ENCODE results near the gene FUOM.

The FUOM gene
- long read RNA-seq, partial matches to known transcripts, result 5 of 7 reads
- long read RNA-seq, other reads (novel, unspliced or antisense), result 2 of 7 reads

- peak; percentile 73 to 85 for DNase-seq (ENCODE audit: low read depth in 1 of 2, low spot score in 1 of 2)
- Histone ChIP-seq H3K4me3 (replicated peaks; ENCODE audit: insufficient read depth, low read length) (peak within 1 kb of the TSS; percentile 53), H3K27ac (replicated peaks) (peak within 1 kb of the TSS; percentile 73), H3K27me3 (ENCODE audit: insufficient read depth, poor library complexity, severe bottlenecking) (no peaks in the 10 kb centered on the region)
- no peak for TF ChIP-seq CTCF (IDR thresholded peaks at IDR 0.05; ENCODE audit: insufficient read depth, low read length)
- no peak; the same call in 1 of the 2 replicates for TF ChIP-seq SPI1 (IDR thresholded peaks at IDR 0.05; ENCODE audit: borderline replicate concordance, low read depth)
- peak; percentile 67; the same call in 1 of the 2 replicates for TF ChIP-seq GABPA (IDR thresholded peaks at IDR 0.05; ENCODE audit: low read depth)
- peak; percentile 63 for TF ChIP-seq POLR2AphosphoS5 (IDR thresholded peaks at IDR 0.05; ENCODE audit: low read depth)
- TF ChIP-seq REST (IDR thresholded peaks at IDR 0.05; ENCODE audit: insufficient replicate concordance, low read depth), result no peak
Measured at GRCh38 chr10:133357285-133358161, at the start of gene FUOM. FUOM (minus strand) TSS chr10:133358019; CDS start chr10:133358007, 12 bp downstream.

- no peak for DNase-seq (ENCODE audit: low read depth in 1 of 2, low spot score in 1 of 2)
- Histone ChIP-seq H3K27me3 (ENCODE audit: insufficient read depth, poor library complexity, severe bottlenecking) (no peaks in the 10 kb centered on the region), H3K4me3 (replicated peaks; ENCODE audit: insufficient read depth, low read length) (no peak overlapping the region), H3K27ac (replicated peaks) (no peak overlapping the region)
- TF ChIP-seq POLR2AphosphoS5 (IDR thresholded peaks at IDR 0.05; ENCODE audit: low read depth), result no peak
- no peak for TF ChIP-seq CTCF (IDR thresholded peaks at IDR 0.05; ENCODE audit: insufficient read depth, low read length)
Measured at GRCh38 chr10:133405844-133406527, 48.2 kb upstream of the FUOM start.

- no peak for DNase-seq (ENCODE audit: low read depth in 1 of 2, low spot score in 1 of 2)
- no peak overlapping the region for H3K27ac ChIP-seq (replicated peaks)
- no peaks in the 10 kb centered on the region for H3K27me3 ChIP-seq (ENCODE audit: insufficient read depth, poor library complexity, severe bottlenecking)
- no peak for TF ChIP-seq SPI1 (IDR thresholded peaks at IDR 0.05; ENCODE audit: borderline replicate concordance, low read depth)
- no peak for TF ChIP-seq GABPA (IDR thresholded peaks at IDR 0.05; ENCODE audit: low read depth)
- TF ChIP-seq POLR2AphosphoS5 (IDR thresholded peaks at IDR 0.05; ENCODE audit: low read depth), result no peak
- no peak for TF ChIP-seq CTCF (IDR thresholded peaks at IDR 0.05; ENCODE audit: insufficient read depth, low read length)
- H3K4me3 ChIP-seq (replicated peaks; ENCODE audit: insufficient read depth, low read length), result no peak overlapping the region
Measured at GRCh38 chr10:133405272-133405671, 47.5 kb upstream of the FUOM start.

GRCh38 chr10:133403784-133404183 lies 46.0 kb upstream of the FUOM start:
- H3K4me3 ChIP-seq (replicated peaks; ENCODE audit: insufficient read depth, low read length), result no peak overlapping the region
- H3K27me3 ChIP-seq (ENCODE audit: insufficient read depth, poor library complexity, severe bottlenecking), result no peaks in the 10 kb centered on the region
- no peak overlapping the region for H3K27ac ChIP-seq (replicated peaks)
- DNase-seq (ENCODE audit: low read depth in 1 of 2, low spot score in 1 of 2), result no peak
- TF ChIP-seq CTCF (IDR thresholded peaks at IDR 0.05; ENCODE audit: insufficient read depth, low read length) (no peak), GABPA (IDR thresholded peaks at IDR 0.05; ENCODE audit: low read depth) (no peak), REST (IDR thresholded peaks at IDR 0.05; ENCODE audit: insufficient replicate concordance, low read depth) (no peak), SPI1 (IDR thresholded peaks at IDR 0.05; ENCODE audit: borderline replicate concordance, low read depth) (no peak), POLR2AphosphoS5 (IDR thresholded peaks at IDR 0.05; ENCODE audit: low read depth) (no peak)
